Right renal pelvis (tissue), 4 donors: Measurements from ENCODE around the gene RDH5. TPM values are rescaled to one million over a fixed set of nuclear protein-coding genes. Genes with fewer than 3 reads are reported as not detected.

Experiments used
- DNase-seq, 4 donors: peaks; one replicate each; pipeline ENCODE4 v3.0.0-alpha.2; 2013; ENCODE audit warnings: low read depth in 4 of 4, low spot score in 3 of 4, missing footprints in 1 of 4
- polyA plus RNA-seq, 4 donors: library from polyadenylated mRNA; unstranded; fragments of 120-200 nt; gene quantifications; one replicate each; pipeline ENCODE4 v1.2.1, GENCODE V29; 2013; ENCODE audit not compliant: insufficient read length in 4 of 4

The RDH5 gene
- polyA plus RNA-seq, 4 donors, result 21.5 to 29.6 (median 24.7) TPM

- DNase-seq, result no peak
These were observed 6.8 kb downstream of the RDH5 start for GRCh38 chr12:55726971-55727370.

- DNase-seq, result no peak
These were observed 7.5 kb downstream of the RDH5 start for GRCh38 chr12:55727643-55728185.

GRCh38 chr12:55728186-55728938 is 8.2 kb downstream of the RDH5 start:
- peak in 1 of 4 donors; percentile 54 for DNase-seq

- peak in 2 of 4 donors; percentile 74 to 80 for DNase-seq
These were observed 9.0 kb downstream of the RDH5 start, which contains the start of gene CD63 for GRCh38 chr12:55728939-55729818. CD63 (minus strand) TSS chr12:55729009; CDS start chr12:55728341, 668 bp downstream.

GRCh38 chr12:55729819-55730818 is 9.9 kb downstream of the RDH5 start:
- no peak for DNase-seq

- no peak for DNase-seq
These were observed 12.1 kb downstream of the RDH5 start for GRCh38 chr12:55732288-55732687.

- DNase-seq, result no peak
These were observed 12.9 kb downstream of the RDH5 start for GRCh38 chr12:55733021-55733555.

GRCh38 chr12:55733858-55734257 is 13.7 kb downstream of the RDH5 start:
- DNase-seq, result no peak

GRCh38 chr12:55734595-55734994 is 14.4 kb downstream of the RDH5 start:
- no peak for DNase-seq

GRCh38 chr12:55736076-55736475 is 15.9 kb downstream of the RDH5 start:
- DNase-seq, result no peak

GRCh38 chr12:55736780-55737580 is 16.8 kb downstream of the RDH5 start:
- peak in 1 of 4 donors; percentile 58 for DNase-seq

GRCh38 chr12:55737581-55738122 is 17.5 kb downstream of the RDH5 start:
- no peak for DNase-seq

GRCh38 chr12:55738123-55739024 is 18.2 kb downstream of the RDH5 start:
- DNase-seq, result peak in 3 of 4 donors; percentile 85 to 90 (median 89)

- no peak for DNase-seq
These were observed 18.8 kb downstream of the RDH5 start for GRCh38 chr12:55739025-55739378.

GRCh38 chr12:55741931-55742680 is 21.9 kb downstream of the RDH5 start:
- DNase-seq, result no peak

GRCh38 chr12:55742719-55743405 is 22.7 kb downstream of the RDH5 start, which contains the start of gene GDF11:
GDF11 (plus strand) TSS chr12:55743122; CDS start chr12:55743317, 195 bp downstream.
- DNase-seq, result peak in 2 of 4 donors; percentile 76 to 78
